Adrenal gland (tissue), 5 donors: Measurements from ENCODE around the gene DCN.

Experiments used
- CTCF ChIP-seq, 6 experiments: fragments of 450-650 bp in 4 of 6; fragments of 200-600 bp in 2 of 6; sonication (generic) in 1 of 6; IDR thresholded peaks; 1 replicate in 5 of 6; 2 replicates in 1 of 6; pipeline versions ENCODE4 v1.5.1 to v1.8.0; 2016 to 2021; ENCODE audit warnings: antibody characterized with exemption in 6 of 6, mild to moderate bottlenecking in 2 of 6, moderate library complexity in 1 of 6
- POLR2A ChIP-seq, 2 donors: fragments of 450-650 bp; IDR thresholded peaks; one replicate each; pipeline ENCODE4 v1.6.1; 2017; ENCODE audit warnings: antibody characterized with exemption in 2 of 2, mild to moderate bottlenecking in 2 of 2, moderate library complexity in 1 of 2
- donor health status: DM: no; HTN: no; CAD: no.

GRCh38 chr12:91109148-91109564 is 73.5 kb downstream of the DCN start:
- TF ChIP-seq CTCF (IDR thresholded peaks at IDR 0.05) (peak; percentile 26 to 62 (median 40)), POLR2A (IDR thresholded peaks at IDR 0.05) (no peak)
